Effector memory CD8-positive, alpha-beta T cell (primary cell): ENCODE data around the gene METTL5.

Experiments
- ATAC-seq: fragments of 150-1000 bp; cut with Tn5 transposase; replicated peaks from 2 replicates; pipeline ENCODE4 v1.10.0; 2021; ENCODE audit warnings: mild to moderate bottlenecking, moderate library complexity
- DNase-seq, 3 experiments: peaks; one replicate each; pipeline ENCODE4 v3.0.0; 2021
- H3K27ac Mint-ChIP-seq, 2 donors: one replicate each; pipeline ENCODE4 v1.8.0; 2022; ENCODE audit warnings: mild to moderate bottlenecking in 2 of 2, mixed read lengths in 2 of 2, moderate library complexity in 2 of 2
- H3K27me3 Mint-ChIP-seq, 2 donors: one replicate each; pipeline ENCODE4 v1.8.0; 2022; ENCODE audit warnings: mixed read lengths in 2 of 2
- H3K36me3 Mint-ChIP-seq: one replicate; pipeline ENCODE4 v1.8.0; 2022; ENCODE audit warnings: mild to moderate bottlenecking, moderate library complexity, mixed read lengths; ENCODE audit not compliant: insufficient read depth
- H3K4me1 Mint-ChIP-seq, 2 donors: one replicate each; pipeline ENCODE4 v1.8.0; 2022; ENCODE audit warnings: low read depth in 2 of 2, mixed read lengths in 2 of 2
- H3K4me3 Mint-ChIP-seq, 2 donors: one replicate each; pipeline ENCODE4 v1.8.0; 2022; ENCODE audit warnings: mild to moderate bottlenecking in 2 of 2, mixed read lengths in 2 of 2, moderate library complexity in 2 of 2
- H3K9me3 Mint-ChIP-seq, 2 donors: one replicate each; pipeline ENCODE4 v1.8.0; 2022; ENCODE audit warnings: mixed read lengths in 2 of 2

METTL5 gene

DNA sequence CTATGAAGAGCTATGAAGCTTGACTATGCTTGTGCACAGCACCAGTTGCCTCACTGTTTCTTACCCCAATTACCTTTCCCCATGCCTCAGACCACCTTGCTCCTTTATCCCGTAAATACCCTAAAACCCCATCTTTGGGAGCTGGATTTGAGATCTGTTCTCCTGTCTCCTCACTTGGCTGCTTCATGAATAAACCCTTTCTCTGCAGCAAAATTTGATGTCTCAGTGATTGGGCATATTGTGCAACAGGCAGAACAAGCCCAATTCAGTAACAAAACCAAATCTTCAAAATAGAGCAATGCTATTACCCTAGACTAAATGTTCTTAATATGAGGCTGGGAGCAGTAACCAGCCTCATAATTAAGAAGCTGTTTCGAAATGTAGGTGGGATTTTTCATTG lies 29.5 kb downstream of the METTL5 start:
- Mint-ChIP-seq H3K4me1 (peaks cover 5 to 6% of the 10 kb centered on the region in 2 donors), H3K36me3 (peaks cover 22% of the 10 kb centered on the region), H3K27me3 (peaks cover 0 to 1% of the 10 kb centered on the region in 2 donors), H3K4me3 (no peak overlapping the region), H3K9me3 (no peaks in the 10 kb centered on the region), H3K27ac (no peak overlapping the region)
- ATAC-seq (no peak), DNase-seq (no peak)

DNA sequence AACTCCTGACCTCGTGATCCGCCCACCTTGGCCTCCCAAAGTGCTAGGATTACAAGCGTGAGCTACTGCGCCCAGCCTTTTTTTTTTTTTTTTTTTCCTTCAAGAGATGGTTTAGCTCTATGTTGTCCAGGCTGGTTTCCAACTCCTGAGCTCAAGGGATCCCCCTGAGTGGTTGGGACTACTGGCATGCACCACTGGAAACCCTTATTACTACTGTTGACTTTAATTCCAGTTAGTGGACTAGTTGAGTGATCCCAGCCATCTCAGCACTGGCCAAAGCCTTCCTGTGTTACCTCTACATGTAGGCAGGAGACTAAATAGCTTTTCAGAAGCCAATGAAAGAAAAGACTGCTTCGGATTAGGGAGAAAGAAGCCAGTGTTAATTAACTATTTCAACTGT lies 34.1 kb downstream of the METTL5 start:
- Mint-ChIP-seq H3K36me3 (peaks cover 3% of the 10 kb centered on the region), H3K27me3 (peaks cover 25 to 26% of the 10 kb centered on the region in 2 donors), H3K4me1 (peaks cover 5% of the 10 kb centered on the region in 2 donors), H3K4me3 (no peak overlapping the region), H3K9me3 (no peaks in the 10 kb centered on the region), H3K27ac (no peak overlapping the region)
- DNase-seq, result no peak
- no peak for ATAC-seq

DNA sequence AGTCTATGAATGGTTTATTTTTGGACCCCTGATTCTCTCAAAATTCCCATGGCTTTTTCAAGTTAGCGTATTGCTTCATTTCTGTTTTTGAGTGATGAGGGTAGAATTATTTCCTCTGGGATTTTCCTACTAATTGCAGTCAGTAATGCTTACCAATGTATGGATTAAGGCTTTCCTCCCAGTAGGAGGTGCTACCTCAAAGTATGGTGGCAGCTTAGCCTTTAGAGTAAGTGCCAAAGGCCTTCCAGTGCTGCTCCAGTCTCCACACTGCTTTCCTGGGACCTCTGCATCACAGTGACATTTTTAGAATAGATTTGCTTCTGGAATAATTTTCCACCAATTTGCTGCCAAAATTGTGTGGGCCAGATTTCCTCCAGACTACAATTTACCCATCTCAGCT lies 42.2 kb downstream of the METTL5 start:
- Mint-ChIP-seq H3K4me1 (no peaks in the 10 kb centered on the region), H3K27ac (no peak overlapping the region), H3K36me3 (no peaks in the 10 kb centered on the region), H3K9me3 (no peaks in the 10 kb centered on the region), H3K27me3 (peaks cover under 1 to 14% of the 10 kb centered on the region in 2 donors), H3K4me3 (no peak overlapping the region)
- no peak for ATAC-seq
- DNase-seq, result no peak

DNA sequence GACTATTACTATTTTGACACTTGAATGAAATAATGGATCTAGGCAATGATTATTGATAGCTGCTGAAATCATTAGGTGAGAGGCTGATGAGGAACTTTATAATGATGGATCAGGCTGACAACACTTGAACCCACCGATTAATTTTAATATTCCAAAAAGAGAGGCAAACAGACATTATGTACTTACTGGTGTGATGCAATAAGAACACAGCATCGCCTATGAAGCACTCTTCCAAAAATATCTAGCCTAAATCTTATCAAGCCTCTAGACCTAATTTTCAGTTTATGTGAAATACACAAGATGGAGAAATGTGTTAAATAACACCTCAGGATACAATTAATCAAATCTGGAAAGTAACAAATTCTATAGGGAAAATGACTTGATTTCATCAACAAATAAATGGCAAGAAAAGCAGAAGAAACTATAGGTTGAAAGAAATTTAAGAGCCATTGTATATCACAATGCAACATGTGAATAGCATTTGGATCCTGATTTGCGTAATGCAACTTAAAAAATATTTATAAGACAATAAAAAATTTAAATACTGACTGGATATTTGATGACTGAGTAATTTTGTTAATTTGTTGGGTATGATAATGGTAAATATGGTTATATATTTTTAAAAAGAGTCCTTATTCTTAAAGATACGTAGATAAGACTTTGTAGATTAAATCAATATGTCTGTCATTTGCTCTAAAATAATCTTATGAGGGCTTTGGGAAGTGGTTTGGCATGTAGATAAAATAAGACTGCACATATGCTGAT lies 43.3 kb downstream of the METTL5 start:
- ATAC-seq (no peak), DNase-seq (no peak)
- no peak overlapping the region for H3K4me3 Mint-ChIP-seq
- no peaks in the 10 kb centered on the region for H3K9me3 Mint-ChIP-seq
- no peak overlapping the region for H3K27ac Mint-ChIP-seq
- peaks cover 0 to 14% of the 10 kb centered on the region in 2 donors for H3K27me3 Mint-ChIP-seq
- H3K4me1 Mint-ChIP-seq, result no peaks in the 10 kb centered on the region
- no peaks in the 10 kb centered on the region for H3K36me3 Mint-ChIP-seq

DNA sequence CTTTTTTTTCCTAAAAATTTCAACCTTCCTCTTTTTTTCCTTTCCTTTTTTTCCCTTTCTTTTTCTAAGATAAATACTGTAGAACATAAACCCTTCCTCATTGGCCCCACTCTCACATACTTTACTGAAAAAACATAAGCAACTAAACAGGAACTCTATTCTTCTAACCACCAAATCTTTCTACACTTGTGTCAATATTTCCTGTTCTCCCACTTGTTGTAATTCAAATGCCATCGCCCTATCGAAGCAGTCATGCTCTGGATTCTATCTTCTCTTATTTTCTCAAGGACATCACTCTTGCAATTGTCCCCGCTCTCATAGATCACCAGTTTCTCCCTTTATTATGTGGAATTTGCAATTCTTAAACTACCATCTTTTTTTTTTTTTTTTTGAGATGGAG lies 46.3 kb downstream of the METTL5 start:
- DNase-seq (no peak), ATAC-seq (no peak)
- H3K4me3 Mint-ChIP-seq, result no peak overlapping the region
- H3K36me3 Mint-ChIP-seq, result no peaks in the 10 kb centered on the region
- H3K27ac Mint-ChIP-seq, result no peak overlapping the region
- no peaks in the 10 kb centered on the region for H3K4me1 Mint-ChIP-seq
- H3K9me3 Mint-ChIP-seq, result no peaks in the 10 kb centered on the region
- H3K27me3 Mint-ChIP-seq, result peaks cover 0 to 14% of the 10 kb centered on the region in 2 donors

DNA sequence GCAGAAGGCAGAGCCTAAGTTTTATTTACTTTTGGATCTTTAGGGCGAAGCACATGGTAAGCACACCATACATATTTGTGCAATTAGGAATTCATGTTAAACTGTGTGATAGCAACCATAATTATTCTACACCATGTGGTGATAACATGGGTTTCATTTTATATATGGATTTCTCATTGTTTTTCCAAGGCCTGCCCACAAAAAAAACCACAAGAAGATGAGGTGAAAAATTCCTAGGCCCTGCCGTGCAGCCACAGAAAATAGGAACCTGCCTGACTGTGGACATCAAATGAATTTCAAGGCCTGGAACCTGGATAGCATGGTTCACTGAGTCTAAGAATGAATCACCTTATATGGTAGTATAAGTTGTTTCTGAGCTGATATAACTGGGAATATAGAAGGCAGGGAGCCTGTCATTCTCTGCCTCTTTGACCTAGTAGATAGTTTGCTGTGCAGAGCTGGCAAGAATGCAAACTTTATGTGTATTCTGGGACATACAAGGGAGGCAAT lies 48.4 kb downstream of the METTL5 start:
- H3K36me3 Mint-ChIP-seq, result no peaks in the 10 kb centered on the region
- no peak for ATAC-seq
- DNase-seq, result no peak
- no peak overlapping the region for H3K27ac Mint-ChIP-seq
- H3K9me3 Mint-ChIP-seq, result no peaks in the 10 kb centered on the region
- no peak overlapping the region for H3K4me3 Mint-ChIP-seq
- no peaks in the 10 kb centered on the region for H3K4me1 Mint-ChIP-seq
- H3K27me3 Mint-ChIP-seq, result no peaks in the 10 kb centered on the region

DNA sequence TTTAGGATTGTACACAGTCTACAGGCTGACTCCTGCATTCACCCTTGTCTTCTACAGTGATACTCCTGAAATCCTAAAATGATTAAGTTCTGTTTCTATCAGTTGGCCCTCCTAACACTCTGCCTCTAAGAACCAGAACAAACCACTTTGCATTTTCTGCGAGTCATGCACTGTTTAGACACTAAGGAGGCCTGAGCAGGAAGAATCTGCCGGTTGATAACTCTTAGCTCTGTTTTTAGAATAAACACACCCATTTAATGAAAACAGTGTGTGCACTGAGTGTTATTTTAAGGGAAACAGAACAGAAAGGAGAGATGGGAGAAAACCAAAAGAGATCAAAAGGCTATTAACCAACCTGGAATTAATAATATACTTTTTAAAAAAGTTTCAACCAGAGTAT lies 48.9 kb downstream of the METTL5 start:
- Mint-ChIP-seq H3K27me3 (no peaks in the 10 kb centered on the region), H3K27ac (no peak overlapping the region), H3K36me3 (no peaks in the 10 kb centered on the region), H3K4me1 (no peaks in the 10 kb centered on the region), H3K9me3 (no peaks in the 10 kb centered on the region), H3K4me3 (no peak overlapping the region)
- ATAC-seq (no peak), DNase-seq (no peak)

DNA sequence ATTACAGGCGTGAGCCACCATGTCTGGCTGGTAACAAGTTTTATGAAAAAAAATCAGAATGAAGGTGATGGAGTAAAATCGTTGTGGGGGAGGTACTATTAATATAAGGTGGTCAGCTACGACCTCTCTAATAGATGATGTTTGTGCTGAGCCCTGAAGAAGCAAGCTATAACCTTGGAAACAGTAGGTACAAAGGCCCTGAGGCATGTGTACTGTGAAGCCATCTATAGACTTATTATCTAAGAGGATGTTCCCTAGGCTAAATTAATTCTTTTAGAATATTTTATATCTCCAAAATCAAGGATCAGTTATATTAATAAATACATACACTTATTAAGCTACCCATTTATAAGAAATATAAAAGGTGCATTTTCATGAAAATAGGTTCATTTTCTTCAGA lies 49.4 kb downstream of the METTL5 start:
- Mint-ChIP-seq H3K4me3 (no peak overlapping the region), H3K9me3 (no peaks in the 10 kb centered on the region), H3K27ac (no peak overlapping the region), H3K27me3 (no peaks in the 10 kb centered on the region), H3K4me1 (no peaks in the 10 kb centered on the region), H3K36me3 (no peaks in the 10 kb centered on the region)
- ATAC-seq, result no peak
- no peak for DNase-seq

DNA sequence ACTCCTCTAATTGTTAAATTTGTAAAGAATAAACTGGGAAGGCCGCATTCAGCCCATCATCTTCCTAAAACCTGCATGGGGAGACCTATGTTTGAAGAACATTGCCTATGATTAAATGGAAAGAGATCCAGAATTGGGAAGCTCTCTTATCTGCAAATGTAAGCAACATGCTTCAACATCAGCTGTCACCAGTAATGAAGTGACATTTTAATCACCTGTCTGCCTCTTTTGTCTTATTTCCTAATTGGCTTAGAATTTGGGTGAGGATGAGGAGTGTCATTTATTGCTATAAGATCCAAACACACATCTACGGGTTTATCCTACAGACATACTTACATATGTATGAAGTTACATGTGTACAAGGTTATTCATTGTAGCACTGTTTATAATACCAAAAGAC lies 52.1 kb downstream of the METTL5 start:
- no peak for DNase-seq

DNA sequence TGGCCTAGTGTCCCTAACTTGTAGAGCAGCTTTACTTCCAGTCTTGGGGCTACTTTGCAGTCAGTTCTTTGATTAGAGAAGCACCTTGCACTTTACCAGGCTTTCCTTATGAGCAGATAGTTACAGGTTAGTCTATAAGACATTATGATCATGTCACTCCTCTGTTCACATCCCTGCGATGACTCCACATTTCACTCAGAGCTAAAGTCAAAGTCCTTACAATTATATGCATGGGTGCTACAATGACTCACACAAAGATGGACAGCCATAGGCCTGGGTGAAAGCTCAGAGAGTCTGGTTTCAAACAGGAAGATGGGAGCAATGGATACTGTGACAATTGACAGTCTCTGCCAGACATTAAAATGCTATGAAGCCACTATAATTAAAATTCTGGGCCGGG lies 53.1 kb downstream of the METTL5 start:
- H3K27ac Mint-ChIP-seq, result no peak overlapping the region
- no peak overlapping the region for H3K4me3 Mint-ChIP-seq
- no peaks in the 10 kb centered on the region for H3K9me3 Mint-ChIP-seq
- ATAC-seq (no peak), DNase-seq (no peak)
- H3K36me3 Mint-ChIP-seq, result no peaks in the 10 kb centered on the region
- H3K4me1 Mint-ChIP-seq, result peaks cover 3 to 9% of the 10 kb centered on the region in 2 donors
- H3K27me3 Mint-ChIP-seq, result peaks cover 0 to 4% of the 10 kb centered on the region in 2 donors

More for the DNA sequence above, 52.1 kb downstream of the METTL5 start:
- H3K4me3 Mint-ChIP-seq, result no peak overlapping the region
- peaks cover 0 to 4% of the 10 kb centered on the region in 2 donors for H3K27me3 Mint-ChIP-seq
- H3K4me1 Mint-ChIP-seq, result peaks cover 3 to 6% of the 10 kb centered on the region in 2 donors
- ATAC-seq, result no peak
- no peaks in the 10 kb centered on the region for H3K36me3 Mint-ChIP-seq
- H3K9me3 Mint-ChIP-seq, result no peaks in the 10 kb centered on the region
- H3K27ac Mint-ChIP-seq, result no peak overlapping the region

DNA sequence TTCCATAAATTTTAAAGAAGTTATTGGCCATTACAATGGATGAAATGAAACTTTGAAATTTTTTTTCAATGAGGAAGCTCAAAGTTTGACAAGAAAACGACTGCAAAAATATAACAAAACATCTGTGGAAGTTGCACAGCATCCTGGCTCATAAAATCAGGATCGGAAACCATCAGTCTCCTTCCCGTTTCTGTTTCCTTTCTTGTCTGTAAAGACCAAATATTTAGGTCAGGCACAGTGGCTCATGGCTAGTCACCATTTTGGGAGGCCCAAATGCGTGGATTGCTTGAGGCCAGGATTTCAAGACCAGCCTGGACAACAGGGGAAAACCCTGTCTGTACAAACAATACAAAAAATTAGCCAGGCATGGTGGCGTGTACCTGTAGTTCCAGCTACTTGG lies 53.7 kb downstream of the METTL5 start:
- Mint-ChIP-seq H3K27ac (no peak overlapping the region), H3K36me3 (no peaks in the 10 kb centered on the region), H3K4me1 (peaks cover 3 to 9% of the 10 kb centered on the region in 2 donors), H3K9me3 (no peaks in the 10 kb centered on the region), H3K27me3 (peaks cover 0 to 4% of the 10 kb centered on the region in 2 donors), H3K4me3 (no peak overlapping the region)
- ATAC-seq (no peak), DNase-seq (no peak)

DNA sequence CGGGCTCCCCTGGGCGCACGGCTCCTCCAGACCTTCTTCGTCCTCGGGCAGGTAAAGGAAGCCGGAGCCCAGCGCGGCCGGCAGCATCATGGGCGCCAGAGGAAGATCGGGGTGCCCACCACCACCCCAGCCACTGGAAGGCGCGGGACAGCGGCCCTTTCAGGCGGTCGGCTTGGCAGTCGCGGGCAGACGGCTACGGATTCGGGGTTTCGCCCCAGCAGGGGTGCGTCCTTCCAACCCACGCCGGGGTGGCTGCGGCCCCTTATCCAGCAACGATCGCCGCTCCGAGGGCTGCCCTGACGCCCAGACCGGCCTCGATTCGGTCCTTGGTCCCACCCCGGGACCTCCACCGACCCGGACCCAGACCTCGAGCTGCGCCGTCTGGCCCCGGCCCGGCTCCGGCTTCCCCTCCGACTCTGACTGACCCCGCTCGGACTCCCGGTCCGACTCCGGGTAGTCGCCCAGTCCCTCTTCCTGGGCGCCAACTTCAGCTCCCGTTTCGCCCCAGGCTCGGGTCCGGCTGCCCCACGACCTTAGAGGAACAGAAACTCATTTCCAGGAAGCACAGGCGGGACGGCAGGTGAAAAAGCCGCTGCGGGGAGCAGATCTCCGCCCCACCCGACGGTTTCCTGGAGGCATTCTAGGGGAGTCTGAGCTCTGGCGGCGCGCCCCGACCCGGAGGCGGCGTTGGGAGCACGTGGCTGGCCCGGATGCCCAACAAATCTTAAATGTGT lies 56.3 kb downstream of the METTL5 start:
- DNase-seq (peak; percentile 24 to 39 (median 26)), ATAC-seq (peak; percentile 76)
- Mint-ChIP-seq H3K27me3 (peaks cover 0 to 4% of the 10 kb centered on the region in 2 donors), H3K4me3 (peak overlapping the region; percentile 83 to 87), H3K4me1 (peaks cover 3 to 9% of the 10 kb centered on the region in 2 donors), H3K36me3 (no peaks in the 10 kb centered on the region), H3K27ac (peak overlapping the region; percentile 23 to 69), H3K9me3 (no peaks in the 10 kb centered on the region)

DNA sequence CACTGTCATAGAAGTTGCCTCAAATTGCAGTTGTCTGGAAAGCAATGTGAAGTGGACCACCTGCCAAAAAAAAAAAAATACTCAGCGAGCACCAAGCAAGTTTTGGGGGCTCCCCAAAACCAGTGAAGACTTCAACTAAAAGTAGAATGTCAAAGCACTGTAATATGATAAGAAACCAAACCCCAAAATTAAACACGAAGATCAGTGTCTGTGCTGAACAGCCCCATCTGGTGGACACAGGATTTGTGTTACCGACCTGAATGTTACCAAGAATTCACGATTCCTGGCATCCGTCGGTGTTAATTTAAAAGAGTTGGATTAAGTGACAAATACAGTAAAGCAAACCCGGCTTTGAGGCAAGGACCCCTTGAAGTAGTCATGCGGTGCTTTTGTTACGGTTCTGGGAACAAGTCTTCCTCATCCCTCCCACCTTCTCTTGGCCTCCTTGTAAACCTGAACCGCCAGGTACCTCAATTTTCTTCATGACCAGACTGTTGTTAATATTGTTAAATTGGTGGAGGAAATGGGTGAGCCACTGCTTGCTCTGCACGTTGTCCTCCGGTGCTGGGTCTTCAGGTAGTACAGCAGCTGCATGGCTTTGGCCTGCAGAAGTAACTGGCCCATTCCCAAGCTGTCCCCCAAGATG lies 57.3 kb downstream of the METTL5 start:
- Mint-ChIP-seq H3K27ac (peak overlapping the region; percentile 19 to 23), H3K4me1 (peaks cover 11 to 13% of the 10 kb centered on the region in 2 donors), H3K9me3 (no peaks in the 10 kb centered on the region), H3K27me3 (peaks cover 0 to 4% of the 10 kb centered on the region in 2 donors), H3K4me3 (peak overlapping the region; percentile 44 to 87), H3K36me3 (no peaks in the 10 kb centered on the region)
- DNase-seq (peak; percentile 63 to 68 (median 68)), ATAC-seq (peak; percentile 80)
